MM.1S (cell line): ENCODE measurements around the gene GLRX2.

ENCODE experiments used
- DNase-seq: peaks from one replicate; pipeline ENCODE4 v3.0.0-alpha.2; 2015
- H2AFZ ChIP-seq: fragments of 300-600 bp; sonication (generic); 2 replicates; pipeline ENCODE4 v1.6.0; 2016; ENCODE audit warnings: antibody characterized with exemption, low read length
- H3F3A ChIP-seq: fragments of 300-600 bp; sonication (generic); 2 replicates; pipeline ENCODE4 v1.6.1; 2016; ENCODE audit warnings: mild to moderate bottlenecking, antibody characterized with exemption, low read length, moderate library complexity, mixed read lengths; ENCODE audit not compliant: insufficient read depth
- H3K27ac ChIP-seq: fragments of 300-600 bp; sonication (generic); 2 replicates; pipeline ENCODE4 v1.5.1; 2016; ENCODE audit warnings: mild to moderate bottlenecking, low read length
- H3K27me3 ChIP-seq: fragments of 300-600 bp; sonication (generic); replicated peaks from 2 replicates; pipeline ENCODE4 v1.6.0; 2016; ENCODE audit warnings: low read length; ENCODE audit not compliant: insufficient read depth
- H3K36me3 ChIP-seq: fragments of 300-600 bp; sonication (generic); replicated peaks from 2 replicates; pipeline ENCODE4 v1.6.1; 2016; ENCODE audit warnings: mild to moderate bottlenecking, low read length, mixed read lengths; ENCODE audit not compliant: insufficient read depth
- H3K4me1 ChIP-seq: fragments of 300-600 bp; sonication (generic); 2 replicates; pipeline ENCODE4 v1.6.1; 2016; ENCODE audit warnings: low read length, mixed read lengths
- H3K4me2 ChIP-seq: fragments of 300-600 bp; sonication (generic); 2 replicates; pipeline ENCODE4 v1.6.0; 2016; ENCODE audit warnings: low read depth, low read length
- H3K4me3 ChIP-seq: fragments of 300-600 bp; sonication (generic); 2 replicates; pipeline ENCODE4 v1.5.1; 2016; ENCODE audit warnings: low read length, mixed read lengths
- H3K79me2 ChIP-seq: fragments of 300-600 bp; sonication (generic); 2 replicates; pipeline ENCODE4 v1.6.1; 2016; ENCODE audit warnings: mixed run types, low read length, mixed read lengths
- H3K9ac ChIP-seq: fragments of 300-600 bp; sonication (generic); 2 replicates; pipeline ENCODE4 v1.6.1; 2016; ENCODE audit warnings: low read length, mixed read lengths
- H3K9me2 ChIP-seq: fragments of 300-600 bp; sonication (generic); replicated peaks from 2 replicates; pipeline ENCODE4 v1.6.1; 2016; ENCODE audit warnings: mild to moderate bottlenecking, low read length, mixed read lengths; ENCODE audit not compliant: insufficient read depth
- H3K9me3 ChIP-seq: fragments of 300-600 bp; sonication (generic); replicated peaks from 2 replicates; pipeline ENCODE4 v1.6.1; 2016; ENCODE audit warnings: mild to moderate bottlenecking, low read length, mixed read lengths; ENCODE audit not compliant: insufficient read depth
- H4K20me1 ChIP-seq: fragments of 300-600 bp; sonication (generic); 2 replicates; pipeline ENCODE4 v1.6.1; 2016; ENCODE audit warnings: mild to moderate bottlenecking, low read length, moderate library complexity, mixed read lengths; ENCODE audit not compliant: insufficient read depth
- EZH2 ChIP-seq: fragments of 300-600 bp; sonication (generic); optimal IDR thresholded peaks from 2 replicates; pipeline ENCODE3; 2017; ENCODE audit warnings: low read depth, mild to moderate bottlenecking, antibody characterized with exemption, low read length, mixed read lengths
- EZH2phosphoT487 ChIP-seq: fragments of 300-600 bp; sonication (generic); IDR thresholded peaks from 2 replicates; pipeline ENCODE4 v1.6.1; 2018; ENCODE audit warnings: antibody characterized with exemption, low read length
- TF ChIP-seq, protein P1 (sequence below): fragments of 300-600 bp; sonication (generic); IDR thresholded peaks from 2 replicates; pipeline ENCODE4 v1.5.1; 2016; ENCODE audit warnings: antibody characterized with exemption, low read length, mixed read lengths

GLRX2 gene

DNA sequence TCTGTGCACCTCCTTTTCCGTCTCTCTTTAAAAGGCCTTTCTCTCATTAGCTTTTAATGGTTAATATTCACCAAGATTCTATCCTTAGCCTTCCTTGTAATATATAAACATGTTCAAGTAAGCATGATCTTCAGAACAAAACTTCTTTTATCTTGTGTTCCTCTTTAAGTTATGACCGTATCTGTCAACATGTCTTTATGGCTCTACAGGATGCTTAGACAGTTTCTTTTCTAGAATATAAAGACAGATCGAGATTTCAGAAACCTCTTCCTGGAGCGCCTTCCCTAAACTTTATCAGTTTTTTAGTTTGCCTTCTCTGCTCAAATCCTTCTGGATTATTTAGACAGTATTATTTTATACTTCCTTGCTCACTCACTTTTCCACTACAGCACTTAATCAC lies 38.6 kb downstream of the GLRX2 start:
- Histone ChIP-seq H3K4me1 (peaks cover 29% of the 10 kb centered on the region), H4K20me1 (no peaks in the 10 kb centered on the region), H3K27me3 (no peaks in the 10 kb centered on the region), H3K9ac (no peak overlapping the region), H3K36me3 (no peaks in the 10 kb centered on the region), H3K4me2 (no peak overlapping the region), H3K9me2 (no peaks in the 10 kb centered on the region), H3K27ac (no peak overlapping the region), H2AFZ (no peak overlapping the region), H3K4me3 (no peak overlapping the region), H3K79me2 (peaks cover 88% of the 10 kb centered on the region), H3F3A (peaks cover 9% of the 10 kb centered on the region), H3K9me3 (no peaks in the 10 kb centered on the region)
- no peak for DNase-seq
- TF ChIP-seq EZH2 (no peak), EZH2phosphoT487 (no peak)
- TF ChIP-seq, protein P1, sequence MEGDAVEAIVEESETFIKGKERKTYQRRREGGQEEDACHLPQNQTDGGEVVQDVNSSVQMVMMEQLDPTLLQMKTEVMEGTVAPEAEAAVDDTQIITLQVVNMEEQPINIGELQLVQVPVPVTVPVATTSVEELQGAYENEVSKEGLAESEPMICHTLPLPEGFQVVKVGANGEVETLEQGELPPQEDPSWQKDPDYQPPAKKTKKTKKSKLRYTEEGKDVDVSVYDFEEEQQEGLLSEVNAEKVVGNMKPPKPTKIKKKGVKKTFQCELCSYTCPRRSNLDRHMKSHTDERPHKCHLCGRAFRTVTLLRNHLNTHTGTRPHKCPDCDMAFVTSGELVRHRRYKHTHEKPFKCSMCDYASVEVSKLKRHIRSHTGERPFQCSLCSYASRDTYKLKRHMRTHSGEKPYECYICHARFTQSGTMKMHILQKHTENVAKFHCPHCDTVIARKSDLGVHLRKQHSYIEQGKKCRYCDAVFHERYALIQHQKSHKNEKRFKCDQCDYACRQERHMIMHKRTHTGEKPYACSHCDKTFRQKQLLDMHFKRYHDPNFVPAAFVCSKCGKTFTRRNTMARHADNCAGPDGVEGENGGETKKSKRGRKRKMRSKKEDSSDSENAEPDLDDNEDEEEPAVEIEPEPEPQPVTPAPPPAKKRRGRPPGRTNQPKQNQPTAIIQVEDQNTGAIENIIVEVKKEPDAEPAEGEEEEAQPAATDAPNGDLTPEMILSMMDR = no peak

DNA sequence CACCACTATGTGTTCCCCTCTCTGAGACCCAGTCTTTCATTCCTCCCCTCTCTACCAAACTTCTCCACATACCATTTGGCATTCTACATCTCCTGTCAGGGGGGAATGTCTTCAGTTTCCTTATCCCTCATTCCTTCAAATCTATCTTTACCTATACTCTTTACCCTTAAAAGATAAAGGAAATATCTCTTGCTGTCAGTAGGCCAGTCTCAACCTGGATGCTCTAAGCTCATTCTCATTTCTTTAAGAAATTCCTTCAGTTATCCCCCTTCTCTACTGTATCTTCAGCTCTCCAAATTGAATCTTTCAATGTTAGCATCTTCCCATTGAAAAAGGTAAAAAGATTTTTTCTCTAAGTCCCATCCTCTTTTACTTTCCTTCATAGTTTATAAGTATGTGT lies 39.3 kb downstream of the GLRX2 start:
- H3K27ac ChIP-seq = no peak overlapping the region
- no peaks in the 10 kb centered on the region for H4K20me1 ChIP-seq
- H2AFZ ChIP-seq = no peak overlapping the region
- no peak for DNase-seq
- H3K27me3 ChIP-seq = no peaks in the 10 kb centered on the region
- H3K9ac ChIP-seq = no peak overlapping the region
- no peak overlapping the region for H3K4me2 ChIP-seq
- H3K36me3 ChIP-seq = no peaks in the 10 kb centered on the region
- TF ChIP-seq EZH2phosphoT487 = no peak
- TF ChIP-seq, protein P1 = no peak
- no peaks in the 10 kb centered on the region for H3K9me2 ChIP-seq
- no peak overlapping the region for H3K4me3 ChIP-seq
- H3K79me2 ChIP-seq = peaks cover 90% of the 10 kb centered on the region
- peaks cover 28% of the 10 kb centered on the region for H3K4me1 ChIP-seq
- H3K9me3 ChIP-seq = no peaks in the 10 kb centered on the region
- H3F3A ChIP-seq = peaks cover 9% of the 10 kb centered on the region

DNA sequence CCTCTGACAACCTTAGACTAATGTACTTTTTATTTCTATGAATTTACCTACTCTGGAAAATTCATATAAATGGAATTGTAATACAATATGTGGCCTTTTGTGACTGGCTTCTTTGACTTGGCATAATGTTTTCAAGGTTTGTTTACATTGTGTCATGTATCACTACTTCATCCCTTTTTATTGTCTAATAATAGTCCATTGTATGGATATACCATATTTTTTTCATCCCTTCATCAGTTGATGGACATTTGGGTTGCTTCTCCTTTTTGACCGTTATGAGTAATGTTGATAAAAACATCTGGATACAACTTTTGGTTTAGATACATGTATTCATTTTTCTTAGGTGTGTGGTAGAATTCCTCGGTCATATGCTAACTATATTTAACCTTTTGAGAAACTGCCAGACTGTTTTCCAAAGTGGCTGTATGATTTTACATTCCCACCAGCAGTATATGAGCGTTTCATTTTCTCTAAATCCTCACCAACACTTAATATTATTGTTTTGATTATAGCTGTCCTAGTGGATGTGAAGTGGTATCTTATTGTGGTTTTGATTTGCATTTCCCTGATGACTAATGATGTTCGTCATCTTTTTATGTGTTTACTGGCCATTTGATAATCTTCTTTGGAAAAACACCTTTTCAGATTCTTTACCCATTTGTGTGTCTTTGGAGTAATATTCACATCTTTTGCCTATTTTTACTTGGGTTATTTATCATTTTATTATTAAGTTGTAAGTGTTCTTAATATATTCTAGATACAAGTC lies 42.3 kb downstream of the GLRX2 start:
- Histone ChIP-seq H3K27me3 (no peaks in the 10 kb centered on the region), H3K79me2 (peaks cover 93% of the 10 kb centered on the region), H3K9ac (no peak overlapping the region), H3K36me3 (no peaks in the 10 kb centered on the region), H3K27ac (no peak overlapping the region), H3K4me1 (peaks cover 18% of the 10 kb centered on the region), H3K4me2 (no peak overlapping the region), H4K20me1 (no peaks in the 10 kb centered on the region), H2AFZ (no peak overlapping the region), H3K9me2 (no peaks in the 10 kb centered on the region), H3F3A (peaks cover 18% of the 10 kb centered on the region), H3K4me3 (no peak overlapping the region), H3K9me3 (no peaks in the 10 kb centered on the region)
- no peak for DNase-seq
- no peak for TF ChIP-seq EZH2
- no peak for TF ChIP-seq EZH2phosphoT487
- TF ChIP-seq, protein P1 = no peak
